Keratinocyte (primary cell): ENCODE data around the gene TLR9. TPM values are rescaled to one million over a fixed set of nuclear protein-coding genes. Genes with fewer than 3 reads are reported as not detected.

Experiments
- DNase-seq: peaks from one replicate; pipeline ENCODE4 v3.0.0-alpha.2; 2011; ENCODE audit warnings: low read depth, missing footprints, low spot score
- FAIRE-seq: peaks from 2 replicates; lab custom pipeline; 2011; peaks lifted over from hg19 to GRCh38; lab: Jason Lieb, UNC
- H2AFZ ChIP-seq: 2 replicates; pipeline ENCODE4 v1.6.0; 2012; ENCODE audit warnings: low read length, control low read depth, inconsistent platforms; ENCODE audit not compliant: control insufficient read depth
- H3K27ac ChIP-seq: 2 replicates; pipeline ENCODE4 v1.5.1; 2011; ENCODE audit warnings: low read length; ENCODE audit not compliant: control insufficient read depth, insufficient read depth
- H3K27me3 ChIP-seq: 3 replicates; pipeline ENCODE4 v1.6.0; 2011; ENCODE audit warnings: low read length; ENCODE audit not compliant: control insufficient read depth, insufficient read depth; ENCODE audit errors: extremely low read depth
- H3K36me3 ChIP-seq, 2 experiments: 2 replicates in 1 of 2; 3 replicates in 1 of 2; pipeline ENCODE4 v1.5.1; 2011; ENCODE audit warnings: low read length in 2 of 2, mild to moderate bottlenecking in 1 of 2; ENCODE audit not compliant: control insufficient read depth in 2 of 2, insufficient read depth in 2 of 2; ENCODE audit errors: extremely low read depth in 1 of 2
- H3K4me1 ChIP-seq: 3 replicates; pipeline ENCODE4 v1.5.1; 2011; ENCODE audit warnings: low read length; ENCODE audit not compliant: control insufficient read depth, insufficient read depth; ENCODE audit errors: extremely low read depth
- H3K4me2 ChIP-seq: 3 replicates; pipeline ENCODE4 v1.6.0; 2011; ENCODE audit warnings: low read depth, low read length; ENCODE audit not compliant: control insufficient read depth, insufficient read depth; ENCODE audit errors: extremely low read depth
- H3K4me3 ChIP-seq, 3 experiments: fragments of 200-600 bp in 1 of 3; sonication (generic) in 1 of 3; 2 replicates in 2 of 3; 3 replicates in 1 of 3; pipeline ENCODE4 v1.5.1; 2011 to 2016; ENCODE audit warnings: low read length in 3 of 3, mild to moderate bottlenecking in 3 of 3, control low read depth in 2 of 3, inconsistent platforms in 1 of 3, low read depth in 1 of 3, mixed read lengths in 1 of 3, mixed run types in 1 of 3, moderate library complexity in 1 of 3; ENCODE audit not compliant: control insufficient read depth in 2 of 3, insufficient read depth in 2 of 3; ENCODE audit errors: extremely low read depth in 1 of 3
- H3K79me2 ChIP-seq: 2 replicates; pipeline ENCODE4 v1.6.0; 2012; ENCODE audit warnings: low read length; ENCODE audit not compliant: control insufficient read depth, insufficient read depth
- H3K9ac ChIP-seq: 3 replicates; pipeline ENCODE4 v1.6.0; 2011; ENCODE audit warnings: low read length; ENCODE audit not compliant: control insufficient read depth, insufficient read depth; ENCODE audit errors: extremely low read depth
- H3K9me1 ChIP-seq: 3 replicates; pipeline ENCODE4 v1.6.0; 2011; ENCODE audit warnings: low read length; ENCODE audit not compliant: control insufficient read depth, insufficient read depth; ENCODE audit errors: extremely low read depth
- H3K9me3 ChIP-seq: 2 replicates; pipeline ENCODE4 v1.5.1; 2012; ENCODE audit warnings: low read depth, low read length; ENCODE audit not compliant: control insufficient read depth
- H4K20me1 ChIP-seq: 3 replicates; pipeline ENCODE4 v1.6.0; 2011; ENCODE audit warnings: low read length; ENCODE audit not compliant: control insufficient read depth, insufficient read depth; ENCODE audit errors: extremely low read depth
- EZH2 ChIP-seq: IDR thresholded peaks from one replicate; pipeline ENCODE4 v1.6.1; 2012; ENCODE audit warnings: inconsistent platforms, mild to moderate bottlenecking, low read length, moderate library complexity
- dilution Hi-C: fragments of 300-500 bp; cut with MboI; formaldehyde crosslinking; loops from one replicate; pipeline ENCODE4 v1.7.0; 2020; ENCODE audit warnings: low sequenced_read_pairs; ENCODE audit not compliant: extremely low pct_ligation_motif_present
- polyA plus RNA-seq, 5 experiments: library from polyadenylated mRNA; depleted of rRNA in 3 of 5; stranded (reverse) in 3 of 5; stranded (forward) in 1 of 5; unstranded in 1 of 5; fragments of >200 nt; gene quantifications; 1 replicate in 1 of 5; 2 replicates in 3 of 5; 3 replicates in 1 of 5; pipeline versions ENCODE4 v1.2.1 to v1.2.3, GENCODE V29; 2011 to 2012; ENCODE audit warnings: missing spikeins in 2 of 5, low read depth in 1 of 5, low replicate concordance in 1 of 5
- TF ChIP-seq, protein P1 (sequence below), 3 experiments: IDR thresholded peaks in 1 of 3; conservative IDR thresholded peaks in 1 of 3; optimal IDR thresholded peaks in 1 of 3; 2 replicates in 2 of 3; 3 replicates in 1 of 3; pipeline versions ENCODE3 to v1.5.1; 2011; ENCODE audit warnings: low read length in 3 of 3, mild to moderate bottlenecking in 3 of 3, moderate library complexity in 2 of 3, control low read depth in 1 of 3, inconsistent platforms in 1 of 3; ENCODE audit not compliant: insufficient read depth in 2 of 3; ENCODE audit errors: extremely low read depth in 1 of 3

The TLR9 gene
- polyA plus RNA-seq, 1 donor (not counting 4 experiments of a cell fraction or from before 2014, with no cell fraction given), result not detected

DNA sequence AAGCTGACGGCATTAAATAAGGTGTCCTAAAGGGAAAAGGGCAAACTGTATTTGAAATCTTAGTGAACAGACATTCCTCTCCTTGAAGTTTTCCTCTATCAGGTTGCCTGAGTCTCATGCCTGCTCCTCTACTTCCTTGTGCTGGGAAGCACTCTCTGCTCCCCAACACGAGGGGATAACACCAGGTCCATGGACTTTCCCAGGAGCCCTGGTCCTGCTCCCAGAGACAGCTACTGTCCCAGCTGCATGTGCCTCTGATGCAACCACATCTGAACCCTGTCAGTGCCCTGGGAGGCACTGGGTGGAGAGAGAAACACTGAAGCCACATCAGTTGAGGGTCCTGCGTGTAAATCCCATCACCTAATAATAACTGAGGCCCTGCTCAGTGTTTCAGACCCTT lies 7.4 kb downstream of the TLR9 start:
- H3K4me3 ChIP-seq, result no peak overlapping the region
- no peak for DNase-seq
- TF ChIP-seq, protein P1, sequence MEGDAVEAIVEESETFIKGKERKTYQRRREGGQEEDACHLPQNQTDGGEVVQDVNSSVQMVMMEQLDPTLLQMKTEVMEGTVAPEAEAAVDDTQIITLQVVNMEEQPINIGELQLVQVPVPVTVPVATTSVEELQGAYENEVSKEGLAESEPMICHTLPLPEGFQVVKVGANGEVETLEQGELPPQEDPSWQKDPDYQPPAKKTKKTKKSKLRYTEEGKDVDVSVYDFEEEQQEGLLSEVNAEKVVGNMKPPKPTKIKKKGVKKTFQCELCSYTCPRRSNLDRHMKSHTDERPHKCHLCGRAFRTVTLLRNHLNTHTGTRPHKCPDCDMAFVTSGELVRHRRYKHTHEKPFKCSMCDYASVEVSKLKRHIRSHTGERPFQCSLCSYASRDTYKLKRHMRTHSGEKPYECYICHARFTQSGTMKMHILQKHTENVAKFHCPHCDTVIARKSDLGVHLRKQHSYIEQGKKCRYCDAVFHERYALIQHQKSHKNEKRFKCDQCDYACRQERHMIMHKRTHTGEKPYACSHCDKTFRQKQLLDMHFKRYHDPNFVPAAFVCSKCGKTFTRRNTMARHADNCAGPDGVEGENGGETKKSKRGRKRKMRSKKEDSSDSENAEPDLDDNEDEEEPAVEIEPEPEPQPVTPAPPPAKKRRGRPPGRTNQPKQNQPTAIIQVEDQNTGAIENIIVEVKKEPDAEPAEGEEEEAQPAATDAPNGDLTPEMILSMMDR (optimal IDR thresholded peaks at IDR 0.05 in 1 of 3, IDR thresholded peaks at IDR 0.05 in 1 of 3, conservative IDR thresholded peaks at IDR 0.05 in 1 of 3; ENCODE audit: extremely low read depth in 1 of 3, insufficient read depth in 2 of 3, low read length in 3 of 3), result no peak
- no peak for TF ChIP-seq EZH2
- H3K9ac ChIP-seq, result no peak overlapping the region
- no peaks in the 10 kb centered on the region for H3K27me3 ChIP-seq
- dilution Hi-C loops, result no loop called here
- H3K4me2 ChIP-seq, result no peak overlapping the region
- no peaks in the 10 kb centered on the region for H3K79me2 ChIP-seq
- H4K20me1 ChIP-seq, result no peaks in the 10 kb centered on the region
- H3K36me3 ChIP-seq, result peaks cover 8 to 17% of the 10 kb centered on the region in 2 experiments
- H3K9me1 ChIP-seq, result peaks cover 5% of the 10 kb centered on the region
- peak overlapping the region; percentile 59 for H3K27ac ChIP-seq
- no peaks in the 10 kb centered on the region for H3K9me3 ChIP-seq
- no peak overlapping the region for H2AFZ ChIP-seq
- H3K4me1 ChIP-seq, result peaks cover 22% of the 10 kb centered on the region
- peak; percentile 9 for FAIRE-seq

- Histone ChIP-seq H3K79me2 (no peaks in the 10 kb centered on the region), H3K9me1 (peaks cover 3% of the 10 kb centered on the region), H3K9me3 (no peaks in the 10 kb centered on the region), H3K36me3 (peaks cover 13 to 20% of the 10 kb centered on the region in 2 experiments), H3K9ac (peak overlapping the region; percentile 0), H3K4me2 (peak overlapping the region; percentile 75), H4K20me1 (no peaks in the 10 kb centered on the region), H3K27me3 (no peaks in the 10 kb centered on the region), H2AFZ (peak overlapping the region; percentile 50), H3K4me1 (peaks cover 22% of the 10 kb centered on the region), H3K4me3 (peak overlapping the region in 1 of 3 experiments; percentile 18), H3K27ac (peak overlapping the region; percentile 59)
- TF ChIP-seq, protein P1 (optimal IDR thresholded peaks at IDR 0.05 in 1 of 3, IDR thresholded peaks at IDR 0.05 in 1 of 3, conservative IDR thresholded peaks at IDR 0.05 in 1 of 3; ENCODE audit: extremely low read depth in 1 of 3, insufficient read depth in 2 of 3, low read length in 3 of 3), result no peak
- TF ChIP-seq EZH2, result no peak
- FAIRE-seq (no peak), DNase-seq (no peak)
- dilution Hi-C loops, result no loop called here
These were observed 8.0 kb downstream of the TLR9 start for GRCh38 chr3:52217409-52217805.
